ENCODE measurements around the gene DPM2.

GRCh38 chr9:127945942-127946341, 8.3 kb upstream of the DPM2 start:
- TF ChIP-seq FOXJ3 (CRISPR knock-in tag; IDR thresholded peaks at IDR 0.05; ENCODE audit: borderline replicate concordance) (no peak), NR1H2 (CRISPR knock-in tag; IDR thresholded peaks at IDR 0.05) (no peak), ZNF263 (CRISPR knock-in tag; IDR thresholded peaks at IDR 0.05; ENCODE audit: low read depth) (no peak), ATF1 (CRISPR knock-in tag; IDR thresholded peaks at IDR 0.05) (no peak), FOXK1 (CRISPR knock-in tag; IDR thresholded peaks at IDR 0.05) (no peak), USF1 (CRISPR knock-in tag; IDR thresholded peaks at IDR 0.05) (no peak)
- TF ChIP-seq, protein P1, sequence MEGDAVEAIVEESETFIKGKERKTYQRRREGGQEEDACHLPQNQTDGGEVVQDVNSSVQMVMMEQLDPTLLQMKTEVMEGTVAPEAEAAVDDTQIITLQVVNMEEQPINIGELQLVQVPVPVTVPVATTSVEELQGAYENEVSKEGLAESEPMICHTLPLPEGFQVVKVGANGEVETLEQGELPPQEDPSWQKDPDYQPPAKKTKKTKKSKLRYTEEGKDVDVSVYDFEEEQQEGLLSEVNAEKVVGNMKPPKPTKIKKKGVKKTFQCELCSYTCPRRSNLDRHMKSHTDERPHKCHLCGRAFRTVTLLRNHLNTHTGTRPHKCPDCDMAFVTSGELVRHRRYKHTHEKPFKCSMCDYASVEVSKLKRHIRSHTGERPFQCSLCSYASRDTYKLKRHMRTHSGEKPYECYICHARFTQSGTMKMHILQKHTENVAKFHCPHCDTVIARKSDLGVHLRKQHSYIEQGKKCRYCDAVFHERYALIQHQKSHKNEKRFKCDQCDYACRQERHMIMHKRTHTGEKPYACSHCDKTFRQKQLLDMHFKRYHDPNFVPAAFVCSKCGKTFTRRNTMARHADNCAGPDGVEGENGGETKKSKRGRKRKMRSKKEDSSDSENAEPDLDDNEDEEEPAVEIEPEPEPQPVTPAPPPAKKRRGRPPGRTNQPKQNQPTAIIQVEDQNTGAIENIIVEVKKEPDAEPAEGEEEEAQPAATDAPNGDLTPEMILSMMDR (IDR thresholded peaks at IDR 0.05) = no peak
- TF ChIP-seq, protein P2, sequence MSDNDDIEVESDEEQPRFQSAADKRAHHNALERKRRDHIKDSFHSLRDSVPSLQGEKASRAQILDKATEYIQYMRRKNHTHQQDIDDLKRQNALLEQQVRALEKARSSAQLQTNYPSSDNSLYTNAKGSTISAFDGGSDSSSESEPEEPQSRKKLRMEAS (CRISPR knock-in tag; IDR thresholded peaks at IDR 0.05) = no peak
